ENCODE results near the gene GPR132.

GRCh38 chr14:105078294-105078693 lies 13.1 kb upstream of the GPR132 start:
- TF ChIP-seq KDM1A (IDR thresholded peaks at IDR 0.05; ENCODE audit: borderline replicate concordance) (no peak), PAX8 (IDR thresholded peaks at IDR 0.05) (no peak), GABPA (IDR thresholded peaks at IDR 0.05; ENCODE audit: low read depth) (no peak), CTCF (IDR thresholded peaks at IDR 0.05 in 2 of 3, conservative IDR thresholded peaks at IDR 0.05 in 1 of 3; ENCODE audit: control insufficient read depth in 2 of 3, extremely low read depth in 1 of 3, insufficient read depth in 1 of 3, low read depth in 3 of 3, low read length in 3 of 3) (no peak), EZH2 (IDR thresholded peaks at IDR 0.05; ENCODE audit: borderline replicate concordance, control insufficient read depth, low read depth, low read length) (no peak), HDAC2 (IDR thresholded peaks at IDR 0.05) (no peak), MXI1 (IDR thresholded peaks at IDR 0.05; ENCODE audit: low read depth, low read length) (no peak)
- TF ChIP-seq, protein P1, sequence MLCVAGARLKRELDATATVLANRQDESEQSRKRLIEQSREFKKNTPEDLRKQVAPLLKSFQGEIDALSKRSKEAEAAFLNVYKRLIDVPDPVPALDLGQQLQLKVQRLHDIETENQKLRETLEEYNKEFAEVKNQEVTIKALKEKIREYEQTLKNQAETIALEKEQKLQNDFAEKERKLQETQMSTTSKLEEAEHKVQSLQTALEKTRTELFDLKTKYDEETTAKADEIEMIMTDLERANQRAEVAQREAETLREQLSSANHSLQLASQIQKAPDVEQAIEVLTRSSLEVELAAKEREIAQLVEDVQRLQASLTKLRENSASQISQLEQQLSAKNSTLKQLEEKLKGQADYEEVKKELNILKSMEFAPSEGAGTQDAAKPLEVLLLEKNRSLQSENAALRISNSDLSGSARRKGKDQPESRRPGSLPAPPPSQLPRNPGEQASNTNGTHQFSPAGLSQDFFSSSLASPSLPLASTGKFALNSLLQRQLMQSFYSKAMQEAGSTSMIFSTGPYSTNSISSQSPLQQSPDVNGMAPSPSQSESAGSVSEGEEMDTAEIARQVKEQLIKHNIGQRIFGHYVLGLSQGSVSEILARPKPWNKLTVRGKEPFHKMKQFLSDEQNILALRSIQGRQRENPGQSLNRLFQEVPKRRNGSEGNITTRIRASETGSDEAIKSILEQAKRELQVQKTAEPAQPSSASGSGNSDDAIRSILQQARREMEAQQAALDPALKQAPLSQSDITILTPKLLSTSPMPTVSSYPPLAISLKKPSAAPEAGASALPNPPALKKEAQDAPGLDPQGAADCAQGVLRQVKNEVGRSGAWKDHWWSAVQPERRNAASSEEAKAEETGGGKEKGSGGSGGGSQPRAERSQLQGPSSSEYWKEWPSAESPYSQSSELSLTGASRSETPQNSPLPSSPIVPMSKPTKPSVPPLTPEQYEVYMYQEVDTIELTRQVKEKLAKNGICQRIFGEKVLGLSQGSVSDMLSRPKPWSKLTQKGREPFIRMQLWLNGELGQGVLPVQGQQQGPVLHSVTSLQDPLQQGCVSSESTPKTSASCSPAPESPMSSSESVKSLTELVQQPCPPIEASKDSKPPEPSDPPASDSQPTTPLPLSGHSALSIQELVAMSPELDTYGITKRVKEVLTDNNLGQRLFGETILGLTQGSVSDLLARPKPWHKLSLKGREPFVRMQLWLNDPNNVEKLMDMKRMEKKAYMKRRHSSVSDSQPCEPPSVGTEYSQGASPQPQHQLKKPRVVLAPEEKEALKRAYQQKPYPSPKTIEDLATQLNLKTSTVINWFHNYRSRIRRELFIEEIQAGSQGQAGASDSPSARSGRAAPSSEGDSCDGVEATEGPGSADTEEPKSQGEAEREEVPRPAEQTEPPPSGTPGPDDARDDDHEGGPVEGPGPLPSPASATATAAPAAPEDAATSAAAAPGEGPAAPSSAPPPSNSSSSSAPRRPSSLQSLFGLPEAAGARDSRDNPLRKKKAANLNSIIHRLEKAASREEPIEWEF (IDR thresholded peaks at IDR 0.05; ENCODE audit: insufficient replicate concordance, low read depth, low read length), result no peak
